Stimulated activated CD8-positive, alpha-beta memory T cell treated with anti-CD3 and anti-CD28 coated beads, Interleukin-4, amount 100 ng/mL, for 24 hours (primary cell): Measurements from ENCODE around the gene PDLIM5.
"Not testable (repeated sequence)": the region's sequence is repeated elsewhere in the genome, so short reads cannot be mapped to it uniquely, and the experiment has no call there.

ENCODE experiments used
- DNase-seq: peaks from one replicate; pipeline ENCODE4 v3.0.0-alpha.2; 2020; ENCODE audit warnings: low read depth

Gene PDLIM5

GRCh38 chr4:94650690-94651089 lies 198.9 kb downstream of the PDLIM5 start:
- no peak for DNase-seq

GRCh38 chr4:94653095-94653649 lies 201.4 kb downstream of the PDLIM5 start:
- no peak for DNase-seq

- DNase-seq, result no peak
These were observed 202.4 kb downstream of the PDLIM5 start for GRCh38 chr4:94653984-94654609.

- no peak for DNase-seq
These were observed 203.0 kb downstream of the PDLIM5 start for GRCh38 chr4:94654714-94655113.

GRCh38 chr4:94660614-94661013 lies 208.9 kb downstream of the PDLIM5 start:
- DNase-seq, result no peak

- DNase-seq, result not testable (repeated sequence)
These were observed 213.3 kb downstream of the PDLIM5 start for GRCh38 chr4:94665021-94665420.

GRCh38 chr4:94665500-94666404 lies 214.0 kb downstream of the PDLIM5 start:
- no peak for DNase-seq

- DNase-seq, result no peak
These were observed 217.0 kb downstream of the PDLIM5 start for GRCh38 chr4:94668724-94669123.

- DNase-seq, result no peak
These were observed 218.2 kb downstream of the PDLIM5 start for GRCh38 chr4:94669672-94670664.

- no peak for DNase-seq
These were observed 219.4 kb downstream of the PDLIM5 start for GRCh38 chr4:94671113-94671512.

GRCh38 chr4:94673961-94674360 lies 222.2 kb downstream of the PDLIM5 start:
- DNase-seq, result no peak

GRCh38 chr4:94676970-94677369 lies 225.2 kb downstream of the PDLIM5 start:
- DNase-seq, result no peak

GRCh38 chr4:94678896-94679295 lies 227.2 kb downstream of the PDLIM5 start:
- no peak for DNase-seq

- no peak for DNase-seq
These were observed 228.6 kb downstream of the PDLIM5 start for GRCh38 chr4:94680176-94680862.

- DNase-seq, result no peak
These were observed 234.3 kb downstream of the PDLIM5 start for GRCh38 chr4:94686086-94686485.

- no peak for DNase-seq
These were observed 237.6 kb downstream of the PDLIM5 start for GRCh38 chr4:94689155-94689860.

- DNase-seq, result no peak
These were observed 239.1 kb downstream of the PDLIM5 start for GRCh38 chr4:94690851-94691254.

- no peak for DNase-seq
These were observed 239.8 kb downstream of the PDLIM5 start for GRCh38 chr4:94691552-94691951.

GRCh38 chr4:94695384-94695783 lies 243.6 kb downstream of the PDLIM5 start:
- no peak for DNase-seq

- no peak for DNase-seq
These were observed 246.4 kb downstream of the PDLIM5 start for GRCh38 chr4:94698187-94698586.

GRCh38 chr4:94700298-94700697 lies 248.6 kb downstream of the PDLIM5 start:
- no peak for DNase-seq
